HG03064 (cell line): ENCODE results near the gene RASD1.

Source experiments
- ATAC-seq: cut with Tn5 transposase; IDR thresholded peaks from one replicate; pipeline ENCODE4 v1.9.1; 2021; ENCODE audit warnings: low read depth; ENCODE audit not compliant: unreplicated experiment

Gene RASD1

DNA sequence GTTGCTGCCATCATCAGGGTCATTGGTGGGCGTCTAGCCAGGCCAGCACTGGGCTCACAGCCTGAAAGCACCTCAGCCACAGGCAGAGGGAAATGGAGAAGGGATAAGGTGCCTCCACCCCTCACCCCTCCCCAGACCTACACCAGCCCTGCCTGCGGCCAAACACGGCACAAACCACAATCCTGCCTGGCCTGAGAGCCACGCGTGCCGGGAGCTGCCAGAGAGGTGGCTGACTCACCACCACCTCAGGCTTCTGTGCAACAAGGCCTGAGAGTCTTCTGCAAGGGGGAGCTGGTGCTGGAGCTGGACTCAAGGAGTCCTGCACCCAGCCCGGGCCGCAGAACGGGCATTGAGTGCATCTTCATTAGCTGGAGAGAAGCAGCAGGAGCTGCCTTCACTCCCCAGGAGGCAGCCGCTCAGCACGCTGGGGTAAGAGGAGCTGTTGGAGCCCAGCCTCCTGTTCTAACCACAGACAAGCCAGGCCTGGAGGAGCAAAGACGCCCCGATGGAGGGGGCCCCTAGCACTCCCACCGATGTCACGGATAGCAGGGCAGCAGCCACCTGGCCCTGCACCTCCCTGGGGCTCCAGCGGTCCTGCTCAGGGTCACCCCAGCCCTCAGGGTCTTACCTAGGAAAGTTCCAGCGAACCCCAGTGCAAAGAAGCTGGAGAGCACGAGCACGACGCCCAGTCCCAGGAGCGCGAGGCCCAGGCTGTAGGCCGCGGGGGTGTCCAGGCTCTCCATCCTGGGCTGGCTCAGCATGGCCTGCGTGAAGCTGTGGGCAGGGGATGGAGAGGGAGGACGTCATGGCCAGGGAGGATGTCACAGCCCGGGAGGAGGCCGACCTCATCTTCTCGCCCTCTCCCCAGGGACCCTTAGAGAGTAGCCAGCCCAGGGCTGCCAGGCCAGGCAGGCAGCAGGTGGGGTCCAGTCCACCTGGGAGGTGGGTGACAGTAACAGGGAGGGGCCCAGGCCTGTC lies 16.0 kb upstream of the RASD1 start:
- no peak for ATAC-seq

DNA sequence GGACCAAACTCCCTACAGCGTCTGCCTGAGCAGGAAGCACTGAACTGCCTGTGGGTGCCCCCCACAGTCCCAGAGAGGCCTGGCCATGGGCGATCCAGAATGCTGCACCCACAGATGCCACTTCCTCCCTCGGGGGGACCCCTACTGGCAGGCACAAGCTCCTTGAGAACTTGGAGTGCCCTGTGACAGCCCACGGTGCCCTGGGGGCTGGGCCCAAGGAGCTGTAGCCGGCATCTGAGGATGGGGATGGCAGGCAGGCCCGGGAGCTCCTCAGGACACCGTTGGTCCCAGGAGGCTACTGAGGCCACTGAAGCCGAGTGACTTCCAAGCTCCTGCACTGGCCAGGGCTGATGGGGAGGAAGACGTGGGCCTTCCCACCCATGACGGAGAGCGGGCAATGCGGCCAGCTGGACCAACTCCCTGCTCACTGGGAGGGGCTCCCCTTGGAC lies 15.1 kb upstream of the RASD1 start:
- no peak for ATAC-seq

DNA sequence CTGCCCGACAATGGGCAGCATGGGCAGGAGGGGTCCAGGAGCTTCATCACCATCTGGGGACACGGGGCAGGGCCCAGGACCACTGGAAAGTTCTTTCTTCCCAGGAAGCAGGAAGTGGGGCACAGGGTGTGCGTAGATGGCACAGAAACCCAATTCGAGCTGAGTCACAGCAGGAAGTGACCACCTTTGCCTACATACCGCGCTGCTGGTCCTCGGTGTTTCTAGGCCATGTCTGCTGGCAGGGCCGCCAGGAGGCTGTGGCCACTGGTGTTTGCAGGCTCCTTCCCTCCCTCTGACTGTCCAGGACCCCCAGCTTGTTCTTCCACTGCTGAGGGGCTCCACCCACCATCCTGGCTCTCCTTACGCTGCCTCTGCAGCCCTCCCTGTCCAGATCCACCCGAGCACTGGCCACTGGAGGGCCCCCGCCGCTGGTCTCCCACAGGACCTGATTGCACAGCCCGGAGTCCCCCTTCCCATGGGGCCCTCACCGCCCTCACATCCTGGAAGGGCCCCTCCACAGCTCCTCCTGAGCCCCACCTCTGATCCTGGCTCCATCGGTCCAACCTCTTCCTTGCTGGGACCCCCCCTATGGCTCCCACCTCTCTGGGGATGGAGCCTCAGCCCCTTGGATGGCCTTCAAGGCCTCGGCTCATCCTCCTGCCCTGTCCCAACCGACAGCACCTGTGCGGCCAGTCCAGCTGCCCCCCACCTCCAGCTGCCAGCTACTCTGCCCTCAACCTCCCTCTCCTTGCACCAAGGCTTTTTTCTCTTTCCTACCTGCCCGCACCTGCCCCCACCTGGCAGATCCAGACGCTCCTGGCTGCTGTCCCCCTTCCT lies 14.5 kb upstream of the RASD1 start:
- ATAC-seq: no peak

DNA sequence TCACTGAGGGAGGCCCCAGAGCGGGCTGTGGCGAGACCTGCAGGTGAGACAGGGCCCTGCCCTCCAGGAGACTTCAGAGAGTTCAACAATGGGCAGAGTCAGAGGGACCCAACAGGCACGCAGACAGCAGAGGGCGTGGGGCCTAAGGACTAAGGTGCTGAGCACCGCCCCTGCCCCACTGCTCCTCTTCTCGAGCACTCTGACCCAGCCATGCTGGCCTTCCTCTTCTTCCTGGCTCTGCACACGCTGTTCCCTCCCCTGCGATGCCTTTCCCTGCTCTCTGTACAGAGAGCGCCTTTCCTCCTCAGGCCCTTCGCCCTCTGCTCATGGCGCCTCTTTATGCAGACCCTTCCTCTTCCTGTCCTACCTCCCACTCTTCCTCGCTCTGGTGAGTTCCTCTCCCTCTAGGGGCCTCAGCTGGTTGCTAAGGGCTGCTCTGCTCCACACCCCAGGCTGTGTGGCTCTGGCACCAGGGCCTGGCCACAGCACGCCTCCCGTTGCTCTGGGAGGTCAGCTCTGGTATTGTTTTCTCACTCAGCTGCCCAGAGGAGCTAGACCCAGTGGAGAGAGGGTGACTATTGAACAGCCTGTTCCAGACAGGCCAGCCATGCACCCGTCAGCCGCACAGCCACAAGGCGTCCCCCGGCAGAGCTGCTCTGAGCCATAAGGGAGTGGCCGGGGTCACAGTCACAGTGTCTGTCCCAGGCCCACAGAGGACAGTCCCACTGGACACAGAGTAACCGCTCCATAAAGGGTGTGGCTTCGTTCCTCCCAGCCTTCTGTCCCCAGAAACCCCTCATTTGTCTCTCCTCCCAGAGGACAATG lies 13.6 kb upstream of the RASD1 start:
- ATAC-seq: no peak

DNA sequence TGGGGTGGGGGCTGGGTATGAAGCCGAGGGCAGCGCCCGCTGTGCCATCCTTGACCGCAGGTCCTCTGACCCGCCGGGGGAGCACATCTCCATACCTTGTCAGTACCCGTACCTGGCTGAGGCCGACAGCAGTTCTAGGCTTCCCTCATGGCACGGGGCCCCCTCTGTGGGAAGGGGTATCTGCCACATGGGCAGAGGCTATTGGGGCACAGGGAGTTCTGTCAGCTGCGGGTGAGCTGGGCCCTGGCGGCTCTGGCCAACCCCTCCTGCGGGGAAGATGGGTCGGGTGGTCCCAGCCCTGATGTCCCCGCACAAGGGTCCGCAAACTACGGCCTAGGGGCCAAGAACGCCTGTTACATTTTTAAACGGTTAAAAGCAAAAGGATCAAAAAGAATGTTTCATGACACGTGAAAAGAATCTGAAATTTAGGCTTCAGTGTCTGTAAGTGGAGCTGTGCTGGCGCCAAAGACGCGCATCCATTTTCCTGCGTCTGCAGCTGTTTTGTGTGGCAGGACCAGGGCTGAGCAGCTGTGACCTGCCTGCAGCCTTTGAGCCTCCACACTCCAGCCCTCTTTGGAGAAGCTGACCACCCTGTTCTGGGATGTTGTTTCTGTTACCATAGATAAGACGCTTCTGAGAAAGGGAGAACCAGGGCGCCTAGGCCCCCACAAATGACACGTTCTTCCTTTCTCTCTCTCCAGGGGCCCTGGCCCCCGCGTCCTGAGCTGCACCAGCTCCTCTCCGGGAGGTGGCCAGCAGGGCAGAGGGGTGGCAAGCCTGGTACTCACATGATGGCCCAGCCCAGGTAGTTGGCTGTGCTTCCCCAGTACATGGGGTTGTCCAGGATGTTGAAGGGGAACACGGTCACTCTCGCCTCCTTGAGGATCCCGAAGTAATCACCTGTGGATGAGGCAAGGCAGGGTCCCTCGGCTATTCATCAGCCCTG lies 12.7 kb upstream of the RASD1 start:
- ATAC-seq: no peak

DNA sequence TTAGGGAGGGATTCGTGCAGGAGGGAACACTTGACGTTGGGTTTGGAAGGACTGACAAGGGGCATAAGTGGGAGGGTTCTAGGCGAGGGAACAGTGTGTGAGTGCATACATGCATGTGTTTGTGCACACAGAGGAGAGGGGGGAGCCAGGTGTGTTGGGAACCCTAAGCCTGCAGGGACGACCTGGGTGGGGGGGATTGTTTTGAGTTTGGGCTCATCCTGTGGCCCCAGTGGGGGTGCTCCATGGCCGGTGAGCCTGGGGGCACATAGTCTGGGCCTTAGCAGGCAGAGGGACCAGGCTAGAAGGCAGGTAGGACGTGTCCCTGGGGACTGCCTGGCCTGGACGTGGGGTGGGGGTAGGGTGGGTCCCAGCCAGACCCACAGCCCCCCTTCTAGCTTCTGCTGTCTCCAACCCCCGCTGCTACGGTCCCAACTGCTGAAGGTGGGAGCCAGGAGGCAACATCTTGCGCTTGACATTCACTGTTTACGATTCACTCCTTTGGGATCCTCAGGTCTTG lies 11.9 kb upstream of the RASD1 start:
- no peak for ATAC-seq

DNA sequence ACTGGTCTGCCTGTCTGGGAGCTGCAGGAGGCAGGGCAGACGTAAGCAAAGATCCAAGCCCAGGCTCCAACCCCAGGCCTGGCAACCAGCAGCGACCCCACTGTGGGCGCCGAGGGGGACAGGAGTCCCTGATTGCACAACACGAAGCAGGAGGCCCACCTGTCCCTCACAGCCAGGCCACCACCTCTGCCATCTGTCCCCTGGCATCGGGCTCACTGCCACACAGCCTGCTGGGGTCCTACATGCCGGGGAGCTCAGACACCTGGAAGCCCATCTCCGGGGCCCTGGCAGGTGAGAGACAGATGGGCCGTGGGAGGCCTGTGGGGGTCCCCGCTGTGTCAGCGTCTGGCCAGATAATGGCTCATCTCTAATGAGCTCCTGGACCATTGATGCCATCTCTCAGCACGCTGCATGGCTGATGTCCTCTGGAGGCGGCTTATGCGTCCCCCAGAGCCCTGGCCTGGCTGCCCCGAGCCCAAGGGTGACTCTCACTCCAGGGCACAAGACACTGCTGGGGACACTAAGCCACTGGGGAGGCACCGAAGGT lies 11.3 kb upstream of the RASD1 start:
- no peak for ATAC-seq

DNA sequence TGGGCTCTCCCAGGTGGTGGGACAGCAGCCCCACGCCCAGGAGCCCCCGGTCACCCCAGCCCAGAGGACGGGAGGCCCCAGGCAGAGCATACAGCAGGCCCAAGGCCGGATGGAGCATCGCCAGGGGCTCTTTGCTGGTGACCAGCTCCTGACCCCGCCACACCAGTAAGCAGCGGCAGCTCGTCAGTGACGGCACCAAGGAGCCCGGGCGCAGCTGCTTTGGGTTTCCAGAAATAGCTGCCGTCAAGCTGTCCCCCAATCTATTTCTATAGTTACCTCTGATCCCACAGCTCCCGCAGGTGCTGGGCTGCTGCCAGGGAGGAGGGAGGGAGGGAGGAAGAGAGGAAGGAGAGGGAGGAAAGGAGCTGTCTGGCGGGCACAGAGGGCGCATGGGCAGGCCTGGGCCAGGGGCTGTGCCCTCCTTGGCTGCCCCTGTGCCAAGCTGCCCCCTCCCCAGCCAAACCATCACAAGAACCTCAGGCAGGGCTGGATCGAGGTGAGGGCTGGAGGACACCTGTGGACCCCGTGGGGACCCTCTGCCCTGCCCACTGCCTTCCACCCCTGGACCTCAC lies 10.8 kb upstream of the RASD1 start:
- ATAC-seq: no peak

DNA sequence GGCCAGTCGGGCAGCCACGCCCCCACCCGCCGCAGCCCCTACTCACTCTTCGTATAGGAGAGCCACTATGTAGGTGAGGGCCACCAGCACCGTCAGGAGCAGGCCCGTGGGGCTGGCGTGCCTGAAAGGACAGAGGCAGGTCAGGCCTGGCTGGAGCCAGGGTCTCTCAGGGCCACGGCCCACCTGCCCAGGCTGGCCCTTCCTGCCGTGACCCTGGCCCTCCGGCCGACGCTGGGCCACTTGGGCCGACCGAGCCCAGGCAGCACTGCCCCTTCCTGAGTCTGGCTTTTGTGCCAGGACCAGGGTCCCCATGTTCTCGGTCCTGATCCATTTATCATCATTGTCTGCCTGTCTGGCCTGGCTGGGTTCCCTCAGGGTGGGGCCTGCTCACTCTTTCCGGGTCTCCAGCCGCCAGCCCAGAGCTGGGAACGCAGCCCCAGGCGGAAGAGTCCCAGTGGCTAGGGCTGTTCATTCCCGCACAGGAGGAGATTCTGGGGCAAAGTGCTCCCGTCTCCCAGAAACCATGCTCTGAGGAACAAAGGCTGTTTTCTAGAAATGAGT lies 10.1 kb upstream of the RASD1 start:
- no peak for ATAC-seq

DNA sequence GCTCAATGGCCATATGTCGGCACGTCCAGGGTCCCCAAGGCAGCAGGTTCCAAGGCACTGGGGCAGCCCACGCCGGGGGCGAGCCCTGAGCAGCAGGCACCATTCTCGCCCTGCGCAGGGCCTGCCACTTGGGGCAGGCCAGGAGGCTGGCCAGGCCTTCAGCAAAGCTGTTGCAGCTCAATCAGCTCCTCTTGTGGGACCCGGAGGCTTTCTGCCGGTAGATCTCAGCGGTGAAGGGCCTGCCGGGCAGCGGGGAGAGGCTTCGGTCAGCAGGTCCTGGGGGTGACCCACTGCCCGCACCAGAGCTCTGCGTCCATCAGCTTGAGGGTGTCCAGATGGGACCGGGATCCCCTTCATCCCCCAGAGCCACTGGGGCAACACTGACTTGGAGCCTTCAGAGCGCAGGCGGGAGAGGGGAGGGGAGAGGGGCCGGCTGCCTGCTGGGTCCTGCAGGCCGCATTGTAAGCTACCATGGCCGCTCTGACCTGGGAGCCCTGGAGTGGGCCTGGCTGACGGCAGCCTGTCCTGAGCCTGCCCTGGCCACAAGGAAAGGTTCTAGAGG lies 9.5 kb upstream of the RASD1 start:
- no peak for ATAC-seq

DNA sequence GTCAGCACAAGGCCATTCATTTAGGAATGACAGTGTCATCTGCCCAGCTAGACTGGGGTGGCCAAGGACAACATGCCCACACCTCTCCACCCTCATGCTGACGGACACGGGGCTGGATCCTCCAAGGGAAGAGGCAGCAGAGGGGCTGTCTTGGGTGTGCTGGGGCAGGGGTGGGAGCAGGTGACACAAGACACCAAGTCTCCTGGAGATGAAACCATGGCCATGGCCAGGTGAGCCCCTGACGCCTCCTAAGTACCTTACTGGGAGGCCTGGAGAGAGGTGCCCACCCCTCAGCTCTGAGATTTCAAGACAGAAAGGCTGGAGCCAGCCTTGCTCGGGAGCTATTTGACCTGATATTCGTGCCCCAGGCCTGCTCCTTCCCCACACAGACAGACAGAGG lies 9.0 kb upstream of the RASD1 start:
- ATAC-seq: no peak

DNA sequence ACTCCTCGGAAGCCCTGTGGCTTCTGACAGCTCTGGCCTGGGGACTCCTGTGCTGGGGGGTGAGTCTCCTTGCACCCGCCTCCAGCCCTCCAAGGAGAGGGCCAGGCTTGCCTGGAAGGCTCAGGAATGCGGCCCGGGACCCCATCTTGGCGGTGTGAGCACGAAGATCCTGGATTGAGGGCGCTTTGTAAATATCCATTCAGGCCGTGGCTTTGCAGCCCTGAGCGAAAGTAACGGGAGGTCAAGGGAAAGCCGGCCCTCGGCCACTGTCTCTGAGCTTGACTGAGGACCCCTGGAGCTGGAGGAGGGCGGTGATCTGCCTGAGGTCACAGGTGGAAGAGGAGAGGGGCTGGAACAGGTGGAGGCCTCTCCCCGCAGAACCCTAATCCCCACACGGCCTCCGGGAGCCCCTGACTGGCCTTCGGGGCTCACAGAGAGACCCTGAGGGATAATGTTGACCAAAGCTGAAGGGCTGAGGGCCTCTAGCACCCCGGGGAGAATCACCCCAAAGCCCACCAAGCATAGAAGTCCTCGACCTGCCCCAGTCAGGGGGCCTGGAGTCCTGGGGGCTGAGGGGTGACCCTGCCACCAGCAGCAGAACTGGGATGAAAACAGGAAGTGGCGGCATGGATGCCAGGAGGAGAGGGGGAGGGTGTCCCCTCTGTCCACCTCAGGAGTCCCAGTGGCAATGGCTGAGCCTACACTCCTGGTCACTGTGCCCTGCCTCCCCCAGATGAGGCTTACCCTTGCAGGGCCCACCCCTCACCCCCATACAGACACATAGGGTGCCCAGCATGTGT lies 8.3 kb upstream of the RASD1 start:
- no peak for ATAC-seq

DNA sequence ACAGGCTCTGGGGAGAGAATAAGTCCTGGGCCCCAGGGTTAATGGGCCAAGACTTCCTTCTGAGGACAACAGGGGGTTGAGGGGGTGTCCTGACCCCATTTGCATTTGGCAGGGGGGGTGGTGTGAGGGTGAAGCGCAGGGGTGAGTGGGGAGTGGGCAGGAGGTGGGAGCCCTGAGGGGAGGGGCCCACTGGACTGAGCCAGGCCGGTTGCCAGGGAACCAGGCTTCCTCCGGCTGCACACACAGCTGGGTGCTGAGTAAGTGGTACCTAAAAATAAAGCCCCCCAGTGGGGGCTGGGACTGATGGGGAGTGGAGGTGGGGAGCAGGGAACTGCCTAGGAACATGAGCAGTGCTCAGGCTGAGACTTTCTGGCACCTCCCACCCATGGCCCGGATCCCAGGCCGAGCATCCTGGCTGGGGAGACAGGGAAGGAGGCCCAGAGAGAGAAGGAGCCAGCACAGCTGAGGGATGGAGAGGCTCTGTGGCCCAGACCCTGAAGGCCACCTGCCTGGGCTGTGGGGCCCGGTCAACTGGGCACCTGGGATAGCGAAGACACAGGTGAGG lies 7.5 kb upstream of the RASD1 start:
- ATAC-seq: no peak

DNA sequence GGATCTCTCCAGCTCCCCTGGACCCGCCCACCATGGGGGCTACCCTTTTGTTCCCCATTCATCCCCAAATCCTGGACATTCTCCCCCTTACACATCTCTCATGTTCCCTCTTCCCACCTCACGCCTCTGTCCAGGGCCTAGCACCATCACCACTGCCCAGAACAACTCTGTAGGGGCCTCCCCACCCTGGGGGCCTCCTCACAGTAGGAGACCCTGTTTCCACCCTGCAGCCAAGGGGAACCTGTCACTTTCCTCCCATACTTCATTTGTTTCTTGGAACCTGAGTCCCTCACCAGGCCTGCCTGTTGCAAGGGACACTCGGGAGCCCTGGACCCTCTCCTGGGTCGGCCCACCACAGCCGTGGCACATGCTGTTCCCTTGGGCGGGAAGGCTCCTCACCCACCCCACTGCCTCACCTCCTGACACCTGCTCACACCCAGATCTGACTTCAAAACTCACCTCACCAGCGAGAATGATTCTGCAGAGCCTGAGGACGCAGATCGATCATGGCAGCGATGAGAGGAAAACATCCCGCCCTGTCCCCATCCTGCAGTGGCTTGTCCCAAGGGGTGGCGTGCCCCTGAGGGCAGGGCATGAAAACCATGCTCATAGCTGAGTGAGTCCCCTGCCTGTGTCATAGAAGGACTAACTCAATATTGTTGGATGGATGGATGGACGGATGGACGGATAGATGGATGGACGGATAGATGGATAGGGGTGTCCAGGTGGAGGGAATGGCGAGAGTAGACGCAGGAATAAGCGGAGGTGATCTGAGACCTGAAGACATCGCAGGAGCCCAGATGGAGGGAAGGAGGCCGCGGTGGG lies 6.8 kb upstream of the RASD1 start:
- no peak for ATAC-seq

DNA sequence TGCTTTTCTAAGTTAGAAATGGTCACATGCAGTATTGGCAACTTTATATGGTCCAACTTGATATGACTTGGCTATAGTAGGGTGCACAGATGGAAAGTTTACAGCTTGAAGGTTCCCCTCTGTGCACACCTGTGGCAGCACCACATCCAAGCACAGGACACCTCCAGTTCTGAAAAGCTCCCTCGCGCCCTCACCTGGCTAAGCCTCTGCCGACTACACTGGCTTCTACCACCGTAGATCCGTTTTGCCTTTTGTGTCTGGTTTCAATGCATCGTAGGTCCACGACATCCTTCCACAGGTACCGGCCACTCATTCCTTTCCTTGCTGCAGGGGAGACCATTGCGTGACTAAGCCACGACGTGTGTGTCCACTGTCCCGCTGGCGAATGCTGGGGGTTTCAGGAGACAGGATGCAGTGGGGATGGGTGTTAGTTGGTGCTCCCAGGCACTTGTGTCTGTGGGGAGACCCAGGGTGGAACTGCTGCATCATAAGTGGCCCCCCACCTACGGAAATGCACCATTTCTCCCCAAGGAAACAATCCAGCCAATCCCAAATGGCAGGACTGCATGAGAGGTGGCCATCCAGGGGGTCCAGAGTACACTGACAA lies 4.9 kb upstream of the RASD1 start:
- ATAC-seq: no peak
